HG02938 (cell line): ENCODE results near the gene ODF2.
A peak's percentile ranks its signal among the peaks of the same experiment; 100 is the strongest.
"Not testable (repeated sequence)": the region's sequence is repeated elsewhere in the genome, so short reads cannot be mapped to it uniquely, and the experiment has no call there.

Experiments used
- ATAC-seq: cut with Tn5 transposase; IDR thresholded peaks from one replicate; pipeline ENCODE4 v1.9.1; 2021; ENCODE audit warnings: mild to moderate bottlenecking, moderate library complexity; ENCODE audit not compliant: unreplicated experiment

ODF2 gene

DNA sequence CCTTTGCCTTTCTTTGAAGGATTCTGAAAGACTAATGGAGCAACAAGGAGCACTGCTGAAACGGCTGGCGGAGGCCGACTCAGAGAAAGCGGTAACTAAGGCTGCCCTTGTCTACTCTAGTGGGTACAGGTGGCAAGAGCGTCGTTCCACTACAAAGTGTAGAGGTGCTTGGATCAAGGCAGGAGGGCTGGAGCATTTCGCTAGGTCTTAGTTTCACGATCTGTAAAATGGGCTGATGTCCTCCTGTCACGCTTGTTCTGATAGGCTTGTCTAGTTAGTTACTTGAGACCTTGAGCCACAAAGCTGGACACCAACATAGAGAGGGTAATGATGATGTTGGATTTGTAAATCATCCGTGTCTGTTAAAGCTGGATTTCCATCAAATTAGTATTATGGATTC lies 25.8 kb downstream of the ODF2 start:
- no peak for ATAC-seq

DNA sequence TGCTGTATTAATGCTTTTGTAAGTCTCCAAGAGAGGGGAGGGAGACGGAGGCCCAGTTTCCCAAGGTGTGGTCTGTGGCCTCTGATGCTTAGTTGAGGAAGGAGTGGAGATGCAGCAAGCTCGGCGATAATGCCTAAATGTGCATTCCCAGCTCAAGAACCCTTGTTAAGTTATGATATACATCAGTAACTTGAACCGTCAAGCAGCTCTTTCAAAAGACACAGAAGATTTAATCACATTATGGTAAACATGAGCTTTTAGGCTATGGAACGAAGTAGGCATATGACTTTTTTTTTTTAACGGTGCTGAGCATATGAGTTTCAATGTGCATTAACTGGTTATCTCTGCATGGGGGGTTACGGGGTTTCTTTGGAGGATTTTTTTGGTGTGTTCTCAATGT lies 26.4 kb downstream of the ODF2 start:
- no peak for ATAC-seq

DNA sequence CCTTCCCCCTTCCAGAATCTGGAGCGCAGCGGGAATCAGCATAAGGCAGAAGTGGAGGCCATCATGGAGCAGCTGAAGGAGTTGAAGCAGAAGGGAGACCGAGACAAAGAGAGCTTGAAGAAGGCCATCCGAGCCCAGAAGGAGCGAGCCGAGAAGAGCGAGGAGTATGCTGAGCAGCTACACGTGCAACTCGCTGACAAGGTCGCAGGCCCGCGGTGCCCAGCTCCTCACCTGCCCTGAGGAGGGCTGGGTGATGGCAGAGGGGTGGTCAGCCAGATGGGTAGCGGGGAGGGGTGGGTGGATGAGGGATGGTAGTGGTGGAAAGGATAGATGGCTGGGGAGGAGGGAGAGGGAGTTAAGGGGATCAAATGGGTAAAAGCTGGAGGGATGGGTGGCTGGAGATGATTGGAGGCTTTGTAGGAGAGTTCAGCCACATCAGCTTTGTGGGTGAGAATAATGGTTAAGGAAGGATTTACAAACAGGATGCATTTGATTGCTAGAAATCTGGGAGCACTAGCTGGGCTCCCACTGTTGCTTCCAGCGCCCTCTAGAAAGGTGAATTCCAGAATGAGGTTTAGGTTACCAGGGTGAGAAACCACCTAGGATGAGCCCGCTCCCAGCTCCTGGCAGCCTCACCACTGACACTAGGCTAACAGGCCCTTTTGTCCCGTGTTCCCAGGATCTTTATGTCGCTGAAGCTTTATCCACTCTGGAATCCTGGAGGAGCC lies 29.0 kb downstream of the ODF2 start:
- ATAC-seq, result no peak

DNA sequence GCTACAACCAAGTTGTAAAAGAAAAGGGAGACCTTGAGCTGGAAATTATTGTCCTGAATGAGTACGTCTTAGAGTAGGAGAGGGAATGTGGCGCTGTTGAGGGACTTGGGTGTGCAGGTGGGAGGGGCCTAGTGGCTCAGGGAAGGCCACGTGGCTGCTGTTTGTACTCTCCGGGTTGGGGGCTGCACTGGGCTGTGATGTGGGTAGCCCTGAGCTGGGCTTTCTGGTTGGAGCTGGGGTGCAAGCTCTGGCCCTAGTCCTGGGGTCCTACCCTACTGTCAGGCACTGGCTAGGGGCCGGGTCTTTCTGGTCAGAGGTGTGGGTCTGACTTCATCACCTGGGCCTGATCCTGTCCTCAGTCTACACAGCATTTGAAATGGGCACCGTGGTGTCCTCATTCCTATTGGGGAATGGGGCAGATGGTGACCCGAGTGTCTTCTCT lies 29.6 kb downstream of the ODF2 start:
- no peak for ATAC-seq

DNA sequence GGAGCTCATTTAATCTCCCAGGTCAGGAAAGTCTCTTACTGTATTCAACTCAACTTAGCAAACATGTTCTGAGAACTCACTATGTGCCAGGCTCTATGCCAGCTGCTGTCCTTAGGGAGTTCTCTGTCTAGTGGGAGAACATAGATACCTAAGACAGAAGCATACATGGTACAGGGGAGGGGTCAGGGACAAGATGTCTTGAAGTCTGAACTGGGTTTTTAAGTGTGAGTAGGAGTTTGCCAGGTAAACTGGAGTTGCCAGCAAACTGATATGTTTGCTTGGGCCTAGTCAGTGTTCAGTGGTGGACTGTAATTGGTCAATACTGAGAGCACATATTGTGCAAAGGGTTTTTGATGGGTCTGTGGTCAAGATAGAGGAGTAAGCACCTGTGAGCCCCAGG lies 30.4 kb downstream of the ODF2 start:
- no peak for ATAC-seq

DNA sequence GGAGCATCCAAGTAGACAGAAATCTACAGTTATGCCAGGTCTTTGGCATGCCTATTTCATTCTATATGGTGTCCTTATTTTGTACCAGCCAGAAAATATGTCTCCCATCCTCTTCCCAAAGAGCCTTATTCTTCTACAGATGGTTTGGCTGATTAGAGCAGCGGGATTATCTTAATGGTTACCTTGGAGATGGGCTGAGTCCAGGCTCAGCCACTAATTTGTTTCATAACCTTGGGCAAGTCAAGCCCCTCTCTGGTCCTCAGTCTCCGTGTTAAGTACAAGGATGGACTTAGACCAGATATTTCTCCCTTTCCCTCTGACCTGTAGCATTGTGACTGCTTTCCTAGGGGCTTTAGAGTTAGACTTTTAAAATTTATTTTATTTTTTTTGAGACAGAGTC lies 37.6 kb downstream of the ODF2 start:
- ATAC-seq, result no peak

DNA sequence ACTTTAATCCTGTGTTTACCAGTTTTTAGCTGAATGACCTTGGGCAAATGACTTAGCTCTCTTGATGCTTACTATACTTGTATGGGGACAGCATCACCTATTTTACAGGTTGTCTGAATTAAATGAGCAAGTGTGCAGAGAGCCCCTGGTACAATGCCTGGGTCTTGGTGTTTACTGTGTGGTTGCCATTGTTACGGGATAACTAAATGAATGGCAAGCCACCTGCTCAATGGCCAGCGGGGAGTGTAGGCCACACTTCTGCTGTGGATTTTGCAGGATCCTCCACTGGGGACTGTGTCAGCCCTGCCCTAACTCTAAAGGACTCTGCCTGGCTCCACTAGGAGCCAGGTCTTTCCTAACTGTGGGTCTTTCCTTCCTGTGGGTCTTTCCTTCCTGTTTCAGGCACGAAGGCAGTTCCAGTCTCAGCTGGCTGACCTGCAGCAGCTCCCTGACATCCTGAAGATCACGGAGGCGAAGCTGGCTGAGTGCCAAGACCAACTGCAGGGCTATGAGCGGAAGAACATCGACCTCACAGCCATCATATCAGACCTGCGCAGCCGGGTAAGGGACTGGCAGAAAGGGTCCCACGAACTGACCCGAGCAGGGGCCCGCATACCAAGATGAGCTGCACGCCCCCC lies 38.4 kb downstream of the ODF2 start:
- no peak for ATAC-seq

DNA sequence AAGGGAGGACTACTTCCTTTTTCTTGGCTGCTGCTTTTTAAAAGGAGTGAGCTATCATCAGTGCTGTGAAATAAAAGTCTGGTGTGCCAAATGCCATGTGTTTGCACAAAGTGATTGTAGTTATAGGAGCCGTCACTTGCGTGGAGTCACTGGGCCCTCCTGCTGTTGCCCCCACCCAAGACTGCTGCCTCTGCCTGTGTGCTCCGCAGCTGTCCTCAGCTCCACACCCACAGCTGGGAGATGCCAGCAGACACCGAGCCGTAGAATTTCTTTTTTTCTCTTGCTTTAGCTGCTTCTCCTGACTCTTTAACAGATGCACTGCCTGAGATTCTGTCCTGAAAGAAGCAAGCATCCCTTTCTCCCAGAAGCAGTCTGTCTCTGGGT lies 38.9 kb downstream of the ODF2 start:
- ATAC-seq, result no peak

DNA sequence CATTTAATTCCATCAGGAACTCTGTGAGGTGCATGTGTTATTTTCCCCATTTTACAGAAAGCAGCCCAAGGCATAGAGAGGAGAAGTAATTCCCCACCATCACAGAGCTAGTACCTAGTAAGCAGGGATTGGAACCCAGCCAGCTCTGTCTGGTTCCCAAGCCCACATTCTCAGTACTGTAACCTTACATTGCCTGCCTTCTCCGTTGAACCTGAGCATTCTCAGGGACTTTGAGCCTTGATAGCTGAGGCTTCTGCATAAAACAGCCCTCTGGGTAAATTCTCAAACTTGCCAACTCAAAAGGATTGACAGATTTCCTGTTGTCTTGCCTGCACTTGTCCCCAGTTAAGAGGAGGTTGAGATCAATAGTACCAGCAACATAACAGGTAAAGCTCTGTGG lies 39.5 kb downstream of the ODF2 start:
- no peak for ATAC-seq

DNA sequence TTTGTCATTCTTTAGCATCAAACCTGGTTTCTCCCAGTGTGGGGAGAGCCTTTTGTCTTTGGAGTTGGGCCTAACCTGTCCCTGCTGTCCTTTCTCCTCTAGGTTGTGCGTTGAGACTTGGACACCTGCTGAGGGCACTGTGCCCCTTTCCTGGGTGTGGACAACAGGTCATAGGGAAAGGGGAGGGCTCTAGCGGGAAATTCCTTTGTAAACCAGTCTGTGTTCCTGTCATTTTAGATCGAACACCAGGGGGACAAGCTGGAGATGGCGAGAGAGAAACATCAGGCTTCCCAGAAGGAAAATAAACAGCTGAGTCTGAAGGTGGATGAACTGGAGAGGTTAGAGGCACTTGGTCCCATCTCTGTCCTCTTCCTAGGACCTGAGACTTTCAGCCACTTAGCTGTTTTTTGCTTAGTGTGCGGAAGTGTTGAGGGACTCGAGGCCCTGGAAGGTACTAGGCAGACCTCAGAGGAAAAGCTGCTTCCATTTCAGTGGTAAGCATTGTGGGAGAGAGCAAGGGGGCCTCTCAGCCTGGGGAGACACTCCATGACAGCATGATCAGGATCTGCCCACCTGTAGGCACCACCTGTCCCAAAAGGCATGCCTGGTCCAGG lies 40.1 kb downstream of the ODF2 start:
- ATAC-seq, result no peak

DNA sequence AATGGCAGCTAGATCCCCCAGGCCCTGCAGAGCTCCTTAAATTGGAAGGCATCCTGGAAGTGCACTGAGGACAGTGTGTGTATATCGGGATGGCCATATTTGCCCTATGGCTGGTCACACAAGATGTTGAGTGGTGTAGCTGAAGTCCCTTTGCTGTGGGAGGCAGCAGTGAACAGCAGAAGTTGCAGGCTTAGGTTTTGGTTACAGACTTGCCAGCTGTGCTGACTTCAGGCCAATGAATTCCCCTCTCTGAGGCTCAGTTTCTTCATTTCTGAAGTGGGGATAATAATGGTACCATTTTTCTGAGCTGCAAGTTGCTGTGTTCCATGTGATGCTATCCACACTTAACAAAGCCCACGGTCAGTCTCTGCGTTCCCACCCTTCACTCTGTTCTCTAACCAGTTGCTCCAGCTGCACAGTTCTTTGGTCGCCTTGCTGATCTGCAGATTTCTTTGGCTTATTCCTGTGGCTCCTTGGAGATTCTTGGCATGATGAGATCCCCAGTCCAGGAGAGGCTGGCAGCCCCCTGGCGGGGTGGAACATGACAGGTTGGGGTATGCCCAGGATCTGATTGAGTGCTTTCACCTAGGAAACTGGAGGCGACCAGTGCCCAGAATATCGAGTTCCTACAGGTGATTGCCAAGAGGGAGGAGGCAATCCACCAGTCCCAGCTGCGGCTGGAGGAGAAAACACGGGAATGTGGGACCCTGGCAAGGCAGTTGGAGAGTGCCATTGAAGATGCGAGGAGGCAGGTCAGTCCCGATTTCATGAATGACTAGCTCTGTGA lies 42.2 kb downstream of the ODF2 start:
- ATAC-seq, result no peak

DNA sequence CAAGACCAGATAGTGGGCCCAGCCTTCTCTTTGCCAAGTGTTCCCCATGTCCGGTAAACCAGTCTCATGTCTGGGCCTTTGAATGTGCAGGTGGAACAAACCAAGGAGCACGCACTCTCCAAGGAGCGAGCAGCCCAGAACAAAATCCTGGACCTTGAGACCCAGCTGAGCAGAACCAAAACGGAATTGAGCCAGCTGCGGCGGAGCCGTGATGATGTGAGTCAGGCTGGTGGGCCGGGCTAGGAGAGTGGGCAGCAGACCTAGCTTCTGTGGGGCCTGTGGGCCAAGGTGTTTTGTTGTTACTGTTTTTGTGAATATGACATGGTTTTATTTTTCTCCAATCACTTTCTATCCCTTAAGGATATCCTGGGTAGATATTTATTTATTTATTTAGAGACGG lies 43.1 kb downstream of the ODF2 start:
- ATAC-seq, result no peak

DNA sequence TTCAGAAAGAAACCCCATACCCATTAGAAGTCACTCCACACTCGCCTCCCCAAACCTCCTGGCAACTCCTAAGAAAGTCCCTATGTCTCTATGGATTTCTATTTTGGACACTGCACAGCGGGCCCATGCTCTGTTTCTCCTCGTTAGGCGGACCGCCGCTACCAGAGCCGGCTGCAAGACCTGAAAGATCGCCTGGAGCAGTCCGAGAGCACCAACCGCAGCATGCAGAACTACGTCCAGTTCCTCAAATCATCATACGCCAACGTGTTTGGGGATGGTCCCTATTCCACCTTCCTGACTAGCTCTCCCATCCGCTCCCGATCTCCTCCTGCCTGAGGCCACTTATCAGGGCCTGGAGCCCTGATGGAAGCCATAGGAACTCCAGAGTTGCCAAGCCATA lies 44.1 kb downstream of the ODF2 start:
- no peak for ATAC-seq

DNA sequence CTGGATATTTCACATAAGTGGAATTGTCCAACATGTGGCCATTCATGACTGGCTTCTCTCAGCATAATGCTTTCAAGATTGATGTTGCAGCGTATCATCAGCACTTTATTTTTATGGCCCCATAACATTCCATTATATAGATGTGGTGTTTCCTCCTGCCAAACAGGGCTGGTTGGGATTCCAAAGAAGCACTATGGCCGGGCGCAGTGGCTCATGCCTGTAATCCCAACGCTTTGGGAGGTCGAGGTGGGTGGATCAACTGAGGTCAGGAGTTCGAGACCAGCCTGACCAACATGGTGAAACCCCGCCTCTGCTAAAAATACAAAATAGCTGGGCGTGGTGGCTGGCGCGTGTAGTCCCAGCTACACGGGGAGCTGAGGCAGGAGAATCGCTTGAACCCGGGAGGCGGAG lies 47.6 kb downstream of the ODF2 start:
- not testable (repeated sequence) for ATAC-seq

DNA sequence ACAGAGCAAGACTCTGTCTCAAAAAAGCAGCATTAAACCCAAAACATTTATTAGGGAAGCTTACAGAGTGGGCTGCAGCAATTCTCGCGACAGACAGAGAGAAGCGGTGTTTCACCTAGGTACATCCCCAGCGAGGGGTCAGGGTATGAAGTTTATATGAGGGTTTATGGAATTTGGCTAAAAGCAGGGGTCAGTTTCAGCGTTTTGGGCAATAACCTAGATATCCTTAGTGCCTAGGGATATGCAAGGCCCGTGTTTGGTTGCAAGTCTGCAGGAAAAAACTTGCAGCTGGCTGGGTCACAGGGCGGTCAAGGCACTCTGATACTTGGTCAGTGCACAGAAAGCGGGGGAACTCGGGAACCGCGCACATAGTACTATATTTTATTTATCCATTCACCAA lies 48.1 kb downstream of the ODF2 start:
- ATAC-seq, result no peak

DNA sequence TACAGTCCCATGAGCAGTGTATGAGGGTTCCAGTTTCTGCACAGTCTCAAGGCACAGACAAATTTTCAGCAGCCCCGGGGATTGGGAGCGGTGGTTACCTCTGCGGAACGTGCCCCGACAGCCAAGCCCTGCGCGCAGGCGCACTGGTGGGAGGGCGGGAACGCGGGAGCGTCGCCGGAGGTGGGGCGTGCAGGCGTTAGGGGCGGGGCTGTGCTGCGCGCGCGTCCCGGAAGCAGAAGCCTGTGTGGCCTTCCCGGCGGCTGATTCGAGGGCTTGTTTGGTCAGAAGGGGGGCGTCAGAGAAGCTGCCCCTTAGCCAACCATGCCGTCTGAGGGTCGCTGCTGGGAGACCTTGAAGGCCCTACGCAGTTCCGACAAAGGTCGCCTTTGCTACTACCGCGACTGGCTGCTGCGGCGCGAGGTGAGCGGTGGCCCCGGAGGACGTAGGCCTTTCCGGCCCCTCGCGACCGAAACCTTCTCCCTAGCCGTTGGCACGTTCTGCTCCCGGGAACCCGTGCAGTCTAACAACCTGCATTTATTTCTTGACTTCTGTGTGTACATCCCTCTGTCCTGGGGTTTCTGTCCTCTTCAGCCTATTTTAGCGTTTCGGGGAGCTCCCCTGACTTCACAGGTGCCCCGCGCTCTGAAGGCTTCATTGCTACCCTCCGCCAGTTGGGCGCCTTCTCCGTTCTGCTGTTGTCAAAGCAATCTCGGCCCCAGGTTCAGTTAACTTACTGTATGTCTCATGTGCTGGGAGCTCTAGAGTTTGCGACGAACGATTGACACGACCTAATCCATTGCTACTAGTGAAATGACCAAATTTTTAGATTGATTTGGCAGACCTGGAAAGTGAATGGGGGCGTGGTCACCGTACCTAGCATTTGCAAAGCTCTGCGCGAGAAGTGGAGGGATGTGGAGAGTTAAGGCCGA lies 48.9 kb downstream of the ODF2 start, which contains the start of gene GLE1:
Gene GLE1, plus strand, starts transcription at position 235 of the 929 bp plus-strand sequence. Its CDS starts 87 bp downstream, at position 322.
- peak; percentile 85 for ATAC-seq

DNA sequence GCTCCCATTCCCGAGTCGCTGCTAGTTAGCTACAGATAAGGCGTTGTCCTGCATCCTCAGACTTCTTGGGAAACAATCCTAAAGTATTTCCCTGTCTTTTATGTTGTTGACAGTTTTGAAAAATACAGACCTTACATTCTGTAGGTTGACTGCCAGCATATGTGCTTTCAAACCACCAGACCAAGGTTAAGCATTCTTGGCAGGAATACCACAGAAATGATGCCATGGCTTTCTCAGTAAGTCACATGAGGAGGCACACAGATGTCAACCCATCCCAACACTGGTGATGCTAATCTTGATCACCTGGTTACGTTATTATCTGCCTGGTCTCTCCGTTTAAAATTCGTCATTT lies 49.6 kb downstream of the ODF2 start:
- no peak for ATAC-seq

DNA sequence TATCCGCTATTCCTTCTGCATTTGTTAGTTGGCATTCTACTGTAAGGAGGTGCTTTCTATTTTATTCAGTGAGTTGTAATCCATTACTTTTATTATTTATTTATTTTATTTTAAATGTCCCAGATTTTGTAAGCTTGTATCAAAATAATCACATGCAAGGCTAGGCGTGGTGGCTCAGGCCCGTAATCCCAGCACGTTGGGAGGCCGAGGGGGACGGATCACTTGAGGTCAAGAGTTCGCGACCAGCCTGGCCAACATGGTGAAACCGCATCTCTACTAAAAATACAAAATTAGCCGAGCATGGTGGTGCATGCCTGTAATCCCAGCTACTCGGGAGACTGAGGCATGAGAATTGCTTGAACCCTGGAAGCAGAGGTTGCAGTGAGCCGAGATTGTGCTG lies 50.1 kb downstream of the ODF2 start:
- ATAC-seq, result not testable (repeated sequence)

DNA sequence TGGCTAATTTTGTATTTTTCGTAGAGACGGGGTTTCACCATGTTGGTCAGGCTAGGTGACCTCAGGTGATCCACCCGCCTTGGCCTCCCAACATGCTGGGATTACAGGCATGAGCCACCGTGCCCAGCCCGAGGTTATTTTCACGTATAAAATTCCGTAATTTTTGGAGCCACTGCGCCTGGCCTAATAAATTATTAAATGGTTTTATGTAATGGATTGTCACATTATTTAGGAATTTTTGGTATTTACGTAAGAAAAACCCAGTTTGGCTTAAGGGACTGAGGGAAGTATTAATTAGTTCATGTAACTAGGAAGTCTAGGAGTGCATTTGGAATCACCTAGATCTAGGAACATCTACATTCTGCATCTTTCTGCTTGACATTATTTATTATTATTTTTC lies 57.0 kb downstream of the ODF2 start:
- ATAC-seq, result no peak

DNA sequence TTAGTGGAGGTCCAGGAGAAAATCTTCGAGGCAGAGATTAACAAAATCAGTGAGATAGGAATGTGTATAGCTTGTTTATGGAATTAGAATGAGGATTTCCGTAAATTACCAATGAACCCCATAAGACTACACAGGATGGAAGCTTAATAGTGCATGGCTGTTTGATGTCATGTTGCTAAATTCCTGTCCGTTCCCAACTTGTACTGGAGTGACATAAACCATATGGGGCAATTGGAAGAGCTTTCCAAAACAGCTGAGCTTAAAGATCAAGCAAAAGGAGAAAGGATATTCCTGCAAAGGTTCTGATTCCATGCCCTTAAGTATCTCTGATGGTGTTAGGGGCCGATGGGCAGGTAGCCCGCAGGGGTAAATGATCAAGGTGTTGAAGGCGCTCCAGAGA lies 66.2 kb downstream of the ODF2 start:
- no peak for ATAC-seq
